MM.1S (cell line): ENCODE data around the gene ANKRD65.

Experiments
- EZH2 ChIP-seq: fragments of 300-600 bp; sonication (generic); optimal IDR thresholded peaks from 2 replicates; pipeline ENCODE3; 2017; ENCODE audit warnings: low read depth, mild to moderate bottlenecking, antibody characterized with exemption, low read length, mixed read lengths
- EZH2phosphoT487 ChIP-seq: fragments of 300-600 bp; sonication (generic); IDR thresholded peaks from 2 replicates; pipeline ENCODE4 v1.6.1; 2018; ENCODE audit warnings: antibody characterized with exemption, low read length
- TF ChIP-seq, protein P1 (sequence below): fragments of 300-600 bp; sonication (generic); IDR thresholded peaks from 2 replicates; pipeline ENCODE4 v1.5.1; 2016; ENCODE audit warnings: antibody characterized with exemption, low read length, mixed read lengths

DNA sequence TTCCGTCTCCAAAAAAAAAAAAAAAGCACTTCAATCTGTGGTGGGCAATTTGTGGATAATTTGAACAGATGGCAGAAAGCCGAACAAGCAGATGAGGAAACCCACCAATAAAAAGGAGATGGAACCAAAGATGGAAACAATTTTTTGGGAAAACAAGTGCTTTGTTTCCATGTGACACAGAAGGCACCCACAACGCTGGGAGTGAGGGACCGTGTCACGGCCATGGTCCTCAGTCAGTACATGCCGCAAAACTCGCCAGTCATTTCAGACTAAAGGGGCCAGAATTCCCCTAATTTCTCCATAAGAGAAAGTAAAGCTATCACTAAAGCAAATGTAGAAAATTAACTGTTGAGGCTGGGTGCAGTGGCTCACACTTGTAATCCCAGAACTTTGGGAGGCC lies 27.0 kb downstream of the ANKRD65 start:
- TF ChIP-seq EZH2phosphoT487 (no peak), EZH2 (no peak)
- TF ChIP-seq, protein P1, sequence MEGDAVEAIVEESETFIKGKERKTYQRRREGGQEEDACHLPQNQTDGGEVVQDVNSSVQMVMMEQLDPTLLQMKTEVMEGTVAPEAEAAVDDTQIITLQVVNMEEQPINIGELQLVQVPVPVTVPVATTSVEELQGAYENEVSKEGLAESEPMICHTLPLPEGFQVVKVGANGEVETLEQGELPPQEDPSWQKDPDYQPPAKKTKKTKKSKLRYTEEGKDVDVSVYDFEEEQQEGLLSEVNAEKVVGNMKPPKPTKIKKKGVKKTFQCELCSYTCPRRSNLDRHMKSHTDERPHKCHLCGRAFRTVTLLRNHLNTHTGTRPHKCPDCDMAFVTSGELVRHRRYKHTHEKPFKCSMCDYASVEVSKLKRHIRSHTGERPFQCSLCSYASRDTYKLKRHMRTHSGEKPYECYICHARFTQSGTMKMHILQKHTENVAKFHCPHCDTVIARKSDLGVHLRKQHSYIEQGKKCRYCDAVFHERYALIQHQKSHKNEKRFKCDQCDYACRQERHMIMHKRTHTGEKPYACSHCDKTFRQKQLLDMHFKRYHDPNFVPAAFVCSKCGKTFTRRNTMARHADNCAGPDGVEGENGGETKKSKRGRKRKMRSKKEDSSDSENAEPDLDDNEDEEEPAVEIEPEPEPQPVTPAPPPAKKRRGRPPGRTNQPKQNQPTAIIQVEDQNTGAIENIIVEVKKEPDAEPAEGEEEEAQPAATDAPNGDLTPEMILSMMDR = no peak
